Neural crest cell (in vitro differentiated cells): Measurements from ENCODE around the gene CEP170. TPM values are rescaled to one million over a fixed set of nuclear protein-coding genes. Genes with fewer than 3 reads are reported as not detected.
A peak's percentile ranks its signal among the peaks of the same experiment; 100 is the strongest.

Source experiments
- DNase-seq: peaks from one replicate; pipeline ENCODE4 v3.0.0; 2021; ENCODE audit warnings: low read depth, mixed read lengths, low spot score
- H3K27ac Mint-ChIP-seq: one replicate; pipeline ENCODE4 v1.8.0; 2021; ENCODE audit warnings: mild to moderate bottlenecking, mixed read lengths; ENCODE audit not compliant: unreplicated experiment
- H3K27me3 Mint-ChIP-seq: 2 replicates; pipeline ENCODE4 v1.8.0; 2021; ENCODE audit warnings: low read depth, mild to moderate bottlenecking, mixed read lengths
- H3K36me3 Mint-ChIP-seq: 2 replicates; pipeline ENCODE4 v1.8.0; 2021; ENCODE audit warnings: low read depth, mild to moderate bottlenecking, mixed read lengths
- H3K4me1 Mint-ChIP-seq: 2 replicates; pipeline ENCODE4 v1.8.0; 2021; ENCODE audit warnings: mixed read lengths
- H3K4me3 Mint-ChIP-seq: one replicate; pipeline ENCODE4 v1.8.0; 2021; ENCODE audit warnings: mild to moderate bottlenecking, mixed read lengths
- H3K9me3 Mint-ChIP-seq: 2 replicates; pipeline ENCODE4 v1.8.0; 2021; ENCODE audit warnings: mixed read lengths
- CTCF ChIP-seq: fragments of 200-600 bp; sonication (generic); conservative IDR thresholded peaks from 2 replicates; pipeline ENCODE4 v1.5.0; 2021; ENCODE audit warnings: antibody characterized with exemption, mild to moderate bottlenecking
- total RNA-seq: library from RNA; stranded (reverse); gene quantifications from 2 replicates; pipeline ENCODE4 v1.2.1, GENCODE V29; 2021

The CEP170 gene
- total RNA-seq, 1 donor from 2014 or later = 120 TPM

GRCh38 chr1:243261390-243261789 is 6.3 kb upstream of the CEP170 start:
- H3K27me3 Mint-ChIP-seq = no peaks in the 10 kb centered on the region
- no peak for TF ChIP-seq CTCF
- no peak for DNase-seq
- peaks cover 5% of the 10 kb centered on the region for H3K36me3 Mint-ChIP-seq
- no peak overlapping the region for H3K4me3 Mint-ChIP-seq
- H3K27ac Mint-ChIP-seq = peak overlapping the region; percentile 2
- H3K9me3 Mint-ChIP-seq = no peaks in the 10 kb centered on the region
- peaks cover 16% of the 10 kb centered on the region for H3K4me1 Mint-ChIP-seq

GRCh38 chr1:243260221-243260880 is 5.3 kb upstream of the CEP170 start:
- Mint-ChIP-seq H3K36me3 (peaks cover 5% of the 10 kb centered on the region), H3K9me3 (no peaks in the 10 kb centered on the region), H3K4me1 (peaks cover 21% of the 10 kb centered on the region), H3K27ac (no peak overlapping the region), H3K4me3 (no peak overlapping the region), H3K27me3 (no peaks in the 10 kb centered on the region)
- no peak for DNase-seq
- TF ChIP-seq CTCF = no peak

- Mint-ChIP-seq H3K4me3 (peak overlapping the region; percentile 23), H3K27me3 (no peaks in the 10 kb centered on the region)
These were observed 3.6 kb upstream of the CEP170 start for GRCh38 chr1:243258731-243259130.

GRCh38 chr1:243257189-243257588 is 2.1 kb upstream of the CEP170 start:
- Mint-ChIP-seq H3K36me3 (no peaks in the 10 kb centered on the region), H3K27ac (no peak overlapping the region), H3K27me3 (no peaks in the 10 kb centered on the region), H3K4me1 (peaks cover 23% of the 10 kb centered on the region), H3K4me3 (peak overlapping the region; percentile 95), H3K9me3 (no peaks in the 10 kb centered on the region)
- no peak for DNase-seq
- TF ChIP-seq CTCF = no peak

More at GRCh38 chr1:243258731-243259130, 3.6 kb upstream of the CEP170 start:
- no peaks in the 10 kb centered on the region for H3K9me3 Mint-ChIP-seq
- peaks cover 15% of the 10 kb centered on the region for H3K4me1 Mint-ChIP-seq
- no peak for DNase-seq
- H3K36me3 Mint-ChIP-seq = no peaks in the 10 kb centered on the region
- no peak for TF ChIP-seq CTCF
- H3K27ac Mint-ChIP-seq = no peak overlapping the region

GRCh38 chr1:243256590-243256989 is 1.5 kb upstream of the CEP170 start:
- Mint-ChIP-seq H3K9me3 (no peaks in the 10 kb centered on the region), H3K27me3 (no peaks in the 10 kb centered on the region), H3K4me3 (peak overlapping the region; percentile 95), H3K4me1 (peaks cover 29% of the 10 kb centered on the region), H3K27ac (peak overlapping the region; percentile 85), H3K36me3 (peaks cover 2% of the 10 kb centered on the region)
- DNase-seq = no peak
- TF ChIP-seq CTCF = no peak
